Measurements from ENCODE around the gene HYAL1.

HYAL1 gene

GRCh38 chr3:50260027-50260941, 43.1 kb downstream of the HYAL1 start:
- DNase-seq (ENCODE audit: low read depth in 3 of 3): peak; percentile 65 to 79 (median 76)

GRCh38 chr3:50259432-50260026, 43.8 kb downstream of the HYAL1 start:
- DNase-seq (ENCODE audit: low read depth in 3 of 3): no peak

GRCh38 chr3:50258979-50259378, 44.4 kb downstream of the HYAL1 start:
- DNase-seq (ENCODE audit: low read depth in 3 of 3): no peak

GRCh38 chr3:50258029-50258680, 45.2 kb downstream of the HYAL1 start:
- no peak for DNase-seq (ENCODE audit: low read depth in 3 of 3)

- no peak for DNase-seq (ENCODE audit: low read depth in 3 of 3)
Measured at GRCh38 chr3:50256978-50257890, 46.1 kb downstream of the HYAL1 start.

- no peak for DNase-seq (ENCODE audit: low read depth in 3 of 3)
Measured at GRCh38 chr3:50255251-50255615, 48.1 kb downstream of the HYAL1 start.

GRCh38 chr3:50254577-50255250, 48.7 kb downstream of the HYAL1 start:
- DNase-seq (ENCODE audit: low read depth in 3 of 3): no peak

GRCh38 chr3:50251220-50251619, 52.2 kb downstream of the HYAL1 start:
- DNase-seq (ENCODE audit: low read depth in 3 of 3): peak; percentile 34 to 65 (median 56)

- DNase-seq (ENCODE audit: low read depth in 3 of 3): no peak
Measured at GRCh38 chr3:50250514-50250913, 52.9 kb downstream of the HYAL1 start.

All from stimulated activated CD4-positive, alpha-beta T cell treated with anti-CD3 and anti-CD28 coated beads, TNF-alpha, amount 100 ng/mL, for 48 hours (primary cell).